NCI-H2081 treated with DMSO at 0.1 percent for 48 hours (cell line): ENCODE measurements around the gene PRKCA.
A peak's percentile ranks its signal among the peaks of the same experiment; 100 is the strongest.
"Not testable (repeated sequence)": the region's sequence is repeated elsewhere in the genome, so short reads cannot be mapped to it uniquely, and the experiment has no call there.

ENCODE experiments used
- DNase-seq: peaks from one replicate; lab custom pipeline; 2025; lab: John Stamatoyannopoulos, UW

The PRKCA gene

GRCh38 chr17:66715076-66715675 lies 412.8 kb downstream of the PRKCA start:
- no peak for DNase-seq

GRCh38 chr17:66715745-66716156 lies 413.3 kb downstream of the PRKCA start:
- peak; percentile 69 for DNase-seq

GRCh38 chr17:66716236-66717026 lies 414.0 kb downstream of the PRKCA start:
- no peak for DNase-seq

GRCh38 chr17:66717641-66718058 lies 415.2 kb downstream of the PRKCA start:
- DNase-seq, result no peak

GRCh38 chr17:66720027-66720426 lies 417.6 kb downstream of the PRKCA start:
- no peak for DNase-seq

GRCh38 chr17:66720567-66720966 lies 418.2 kb downstream of the PRKCA start:
- no peak for DNase-seq

GRCh38 chr17:66722341-66722740 lies 419.9 kb downstream of the PRKCA start:
- no peak for DNase-seq

- DNase-seq, result peak; percentile 86
These were observed 422.3 kb downstream of the PRKCA start for GRCh38 chr17:66724581-66725341.

GRCh38 chr17:66725438-66725837 lies 423.0 kb downstream of the PRKCA start:
- not testable (repeated sequence) for DNase-seq

- no peak for DNase-seq
These were observed 423.5 kb downstream of the PRKCA start for GRCh38 chr17:66725956-66726355.

- DNase-seq, result no peak
These were observed 424.0 kb downstream of the PRKCA start for GRCh38 chr17:66726371-66726770.

GRCh38 chr17:66726846-66727245 lies 424.4 kb downstream of the PRKCA start:
- DNase-seq, result no peak

- peak; percentile 42 for DNase-seq
These were observed 425.5 kb downstream of the PRKCA start for GRCh38 chr17:66727634-66728570.

- no peak for DNase-seq
These were observed 428.1 kb downstream of the PRKCA start for GRCh38 chr17:66730461-66730923.

GRCh38 chr17:66733759-66734158 lies 431.3 kb downstream of the PRKCA start:
- no peak for DNase-seq

GRCh38 chr17:66734186-66734943 lies 432.0 kb downstream of the PRKCA start:
- no peak for DNase-seq

- DNase-seq, result no peak
These were observed 435.1 kb downstream of the PRKCA start for GRCh38 chr17:66737524-66737923.

GRCh38 chr17:66738301-66738700 lies 435.9 kb downstream of the PRKCA start:
- DNase-seq, result no peak

GRCh38 chr17:66739553-66739952 lies 437.1 kb downstream of the PRKCA start:
- DNase-seq, result no peak

GRCh38 chr17:66740226-66740625 lies 437.8 kb downstream of the PRKCA start:
- no peak for DNase-seq

- DNase-seq, result no peak
These were observed 441.1 kb downstream of the PRKCA start for GRCh38 chr17:66743511-66743910.
